Fibroblast of lung (primary cell): Measurements from ENCODE around the gene MT1HL1. TPM values are rescaled to one million over a fixed set of nuclear protein-coding genes. Genes with fewer than 3 reads are reported as not detected.

Source experiments
- DNase-seq, 2 donors: peaks; one replicate each; pipeline versions ENCODE4 v3.0.0 to v3.0.0-alpha.2; 2010; ENCODE audit warnings: low read depth in 2 of 2
- H2AFZ ChIP-seq: 2 replicates; pipeline ENCODE4 v1.5.1; 2012; ENCODE audit warnings: low read length, control low read depth, inconsistent platforms
- H3K27ac ChIP-seq: 2 replicates; pipeline ENCODE4 v1.5.1; 2011; ENCODE audit warnings: low read length, control low read depth; ENCODE audit not compliant: insufficient read depth
- H3K27me3 ChIP-seq: 2 replicates; pipeline ENCODE4 v1.5.1; 2011; ENCODE audit warnings: mild to moderate bottlenecking, low read length; ENCODE audit not compliant: control insufficient read depth, insufficient read depth
- H3K36me3 ChIP-seq: 2 replicates; pipeline ENCODE4 v1.5.1; 2011; ENCODE audit warnings: low read length; ENCODE audit not compliant: control insufficient read depth, insufficient read depth
- H3K4me1 ChIP-seq: 2 replicates; pipeline ENCODE4 v1.5.1; 2011; ENCODE audit warnings: low read length; ENCODE audit not compliant: control insufficient read depth, insufficient read depth; ENCODE audit errors: extremely low read depth
- H3K4me2 ChIP-seq: 2 replicates; pipeline ENCODE4 v1.5.1; 2011; ENCODE audit warnings: low read length, control low read depth; ENCODE audit not compliant: insufficient read depth; ENCODE audit errors: extremely low read depth
- H3K4me3 ChIP-seq, 4 experiments: fragments of 200-600 bp in 1 of 4; sonication (generic) in 1 of 4; replicated peaks in 1 of 4; 2 replicates each; pipeline ENCODE4 v1.5.1; 2011 to 2016; ENCODE audit warnings: low read length in 4 of 4, low read depth in 3 of 4, mild to moderate bottlenecking in 3 of 4, control low read depth in 2 of 4, inconsistent platforms in 1 of 4, mixed read lengths in 1 of 4; ENCODE audit not compliant: insufficient read depth in 1 of 4; ENCODE audit errors: control extremely low read depth in 1 of 4
- H3K79me2 ChIP-seq: 2 replicates; pipeline ENCODE4 v1.5.1; 2012; ENCODE audit warnings: mild to moderate bottlenecking, low read length, inconsistent platforms; ENCODE audit not compliant: control insufficient read depth, insufficient read depth
- H3K9ac ChIP-seq: 2 replicates; pipeline ENCODE4 v1.5.1; 2011; ENCODE audit warnings: mild to moderate bottlenecking, low read length, control low read depth; ENCODE audit not compliant: insufficient read depth
- H3K9me3 ChIP-seq: 2 replicates; pipeline ENCODE4 v1.5.1; 2012; ENCODE audit warnings: low read depth, low read length; ENCODE audit not compliant: control insufficient read depth, insufficient read depth
- H4K20me1 ChIP-seq: 2 replicates; pipeline ENCODE4 v1.5.1; 2011; ENCODE audit warnings: low read length; ENCODE audit not compliant: control insufficient read depth, insufficient read depth; ENCODE audit errors: extremely low read depth
- CTCF ChIP-seq, 2 donors: IDR thresholded peaks in 1 of 2; conservative IDR thresholded peaks in 1 of 2; 1 replicate in 1 of 2; 2 replicates in 1 of 2; pipeline ENCODE4 v1.5.1; 2011 to 2012; ENCODE audit warnings: low read length in 2 of 2, control low read depth in 1 of 2, inconsistent platforms in 1 of 2, low read depth in 1 of 2, mild to moderate bottlenecking in 1 of 2
- EZH2 ChIP-seq: IDR thresholded peaks from 2 replicates; pipeline ENCODE4 v1.5.1; 2012; ENCODE audit warnings: low read length, control low read depth, mild to moderate bottlenecking; ENCODE audit errors: missing control alignments
- polyA plus RNA-seq, 2 donors: library from polyadenylated mRNA; depleted of rRNA in 1 of 2; stranded (reverse) in 1 of 2; unstranded in 1 of 2; fragments of >200 nt; gene quantifications; 2 replicates each; pipeline ENCODE4 v1.2.1, GENCODE V29; 2011 to 2012; ENCODE audit warnings: missing spikeins in 1 of 2
- total RNA-seq: library from RNA; depleted of rRNA; stranded (reverse); fragments of >200 nt; gene quantifications from 2 replicates; pipeline ENCODE4 v1.2.1, GENCODE V29; 2014

MT1HL1 gene
- total and polyA plus RNA-seq, 2 donors (not counting 1 experiment from before 2014, with no cell fraction given): not detected

- H3K36me3 ChIP-seq: no peaks in the 10 kb centered on the region
- H3K4me2 ChIP-seq: no peak overlapping the region
- peaks cover 17% of the 10 kb centered on the region for H3K27me3 ChIP-seq
- no peaks in the 10 kb centered on the region for H3K79me2 ChIP-seq
- no peak overlapping the region for H3K9ac ChIP-seq
- peaks cover 2% of the 10 kb centered on the region for H3K4me1 ChIP-seq
- H4K20me1 ChIP-seq: no peaks in the 10 kb centered on the region
- H3K9me3 ChIP-seq: no peaks in the 10 kb centered on the region
- no peak overlapping the region for H3K4me3 ChIP-seq
- no peak for DNase-seq
- H2AFZ ChIP-seq: no peak overlapping the region
- no peak for TF ChIP-seq CTCF (conservative IDR thresholded peaks at IDR 0.05 in 1 of 2, IDR thresholded peaks at IDR 0.05 in 1 of 2; ENCODE audit: low read depth in 1 of 2, low read length in 2 of 2)
- no peak for TF ChIP-seq EZH2
- H3K27ac ChIP-seq: no peak overlapping the region
Observed at GRCh38 chr1:237041461-237041794, 37.2 kb upstream of the MT1HL1 start.

- H3K9ac ChIP-seq: no peak overlapping the region
- TF ChIP-seq EZH2 (no peak), CTCF (conservative IDR thresholded peaks at IDR 0.05 in 1 of 2, IDR thresholded peaks at IDR 0.05 in 1 of 2; ENCODE audit: low read depth in 1 of 2, low read length in 2 of 2) (no peak)
- no peak overlapping the region for H3K4me3 ChIP-seq
- no peak for DNase-seq
- H3K79me2 ChIP-seq: no peaks in the 10 kb centered on the region
- H2AFZ ChIP-seq: no peak overlapping the region
- peaks cover 17% of the 10 kb centered on the region for H3K27me3 ChIP-seq
- H3K36me3 ChIP-seq: no peaks in the 10 kb centered on the region
- no peak overlapping the region for H3K27ac ChIP-seq
- no peaks in the 10 kb centered on the region for H4K20me1 ChIP-seq
- H3K9me3 ChIP-seq: no peaks in the 10 kb centered on the region
- no peak overlapping the region for H3K4me2 ChIP-seq
- peaks cover 2% of the 10 kb centered on the region for H3K4me1 ChIP-seq
Observed at GRCh38 chr1:237040823-237041222, 36.6 kb upstream of the MT1HL1 start.

- TF ChIP-seq CTCF (conservative IDR thresholded peaks at IDR 0.05 in 1 of 2, IDR thresholded peaks at IDR 0.05 in 1 of 2; ENCODE audit: low read depth in 1 of 2, low read length in 2 of 2) (no peak), EZH2 (no peak)
- no peak overlapping the region for H2AFZ ChIP-seq
- no peaks in the 10 kb centered on the region for H3K9me3 ChIP-seq
- H3K27ac ChIP-seq: no peak overlapping the region
- H4K20me1 ChIP-seq: no peaks in the 10 kb centered on the region
- no peak overlapping the region for H3K9ac ChIP-seq
- H3K4me2 ChIP-seq: no peak overlapping the region
- no peak overlapping the region for H3K4me3 ChIP-seq
- no peak for DNase-seq
- no peaks in the 10 kb centered on the region for H3K36me3 ChIP-seq
- peaks cover 11% of the 10 kb centered on the region for H3K27me3 ChIP-seq
- peaks cover 2% of the 10 kb centered on the region for H3K4me1 ChIP-seq
- H3K79me2 ChIP-seq: no peaks in the 10 kb centered on the region
Observed at GRCh38 chr1:237038211-237038610, 34.0 kb upstream of the MT1HL1 start.
